ENCODE data around the gene SNCA. TPM values are rescaled to one million over a fixed set of nuclear protein-coding genes. Genes with fewer than 3 reads are reported as not detected.

Gene SNCA
- total RNA-seq, 2 donors from 2014 or later: 9.1 to 25.5 TPM

DNA sequence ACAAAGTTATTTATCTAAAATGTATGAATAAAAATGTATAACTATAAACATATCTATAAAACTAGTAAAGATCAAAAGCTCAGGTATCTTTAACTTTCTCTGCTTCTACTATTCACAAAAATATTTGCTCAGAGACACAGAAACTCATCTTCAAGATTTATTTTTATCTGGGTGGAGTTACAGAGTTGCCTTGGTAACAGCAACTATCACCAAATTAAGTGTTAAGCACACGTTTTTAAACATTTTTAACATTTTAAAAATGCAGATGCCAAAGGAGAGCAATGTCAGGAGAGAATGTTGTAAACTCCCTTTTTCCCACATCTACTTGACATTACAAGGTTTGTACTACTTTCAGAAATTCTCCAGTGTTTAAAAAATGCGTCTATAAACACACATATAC is 71.4 kb downstream of the SNCA start:
- DNase-seq (ENCODE audit: low spot score): no peak

DNA sequence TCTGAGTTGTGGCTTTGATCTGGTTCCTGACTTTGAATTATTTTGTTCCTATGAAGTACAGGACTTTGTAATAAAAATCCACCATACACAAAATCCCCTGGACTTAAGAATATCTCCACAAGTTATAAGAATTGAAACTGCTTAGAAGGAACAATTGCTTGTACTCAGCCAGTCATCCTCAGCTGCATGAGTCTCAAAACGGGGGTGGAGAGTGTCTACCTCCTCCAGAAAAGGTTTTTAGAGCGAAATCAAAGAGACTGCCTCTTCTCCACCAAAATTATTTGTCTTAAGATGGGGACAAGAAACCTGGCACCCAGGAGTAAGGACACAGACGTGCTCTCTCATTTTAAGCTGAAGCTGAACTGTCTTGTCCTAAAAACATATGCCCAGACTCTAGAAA is 74.7 kb downstream of the SNCA start:
- no peak for DNase-seq (ENCODE audit: low spot score)
- intact Hi-C loops (cut with DNase I): no loop called here

More for the DNA sequence above, 71.4 kb downstream of the SNCA start:
- intact Hi-C loops (cut with DNase I): no loop called here

DNA sequence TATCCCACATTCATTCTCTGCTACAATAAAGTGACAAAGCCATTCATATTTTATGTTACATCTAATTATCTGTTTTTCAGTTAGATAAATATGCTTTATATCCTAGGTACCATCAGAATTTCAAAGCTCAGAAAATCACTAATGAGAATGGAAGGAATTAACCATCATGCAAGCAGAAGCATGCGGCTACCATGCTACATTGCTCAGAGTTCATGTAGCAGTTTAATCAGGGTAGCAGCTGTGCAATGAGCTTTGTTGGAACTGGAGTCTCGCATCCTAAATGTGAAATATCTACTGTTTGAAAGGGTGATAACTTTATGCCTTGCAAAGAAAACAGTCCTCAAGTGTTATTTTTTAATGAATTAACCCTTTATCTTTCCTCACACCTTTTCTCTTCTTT is 77.5 kb downstream of the SNCA start:
- DNase-seq (ENCODE audit: low spot score): no peak
- intact Hi-C loops (cut with DNase I): no loop called here

DNA sequence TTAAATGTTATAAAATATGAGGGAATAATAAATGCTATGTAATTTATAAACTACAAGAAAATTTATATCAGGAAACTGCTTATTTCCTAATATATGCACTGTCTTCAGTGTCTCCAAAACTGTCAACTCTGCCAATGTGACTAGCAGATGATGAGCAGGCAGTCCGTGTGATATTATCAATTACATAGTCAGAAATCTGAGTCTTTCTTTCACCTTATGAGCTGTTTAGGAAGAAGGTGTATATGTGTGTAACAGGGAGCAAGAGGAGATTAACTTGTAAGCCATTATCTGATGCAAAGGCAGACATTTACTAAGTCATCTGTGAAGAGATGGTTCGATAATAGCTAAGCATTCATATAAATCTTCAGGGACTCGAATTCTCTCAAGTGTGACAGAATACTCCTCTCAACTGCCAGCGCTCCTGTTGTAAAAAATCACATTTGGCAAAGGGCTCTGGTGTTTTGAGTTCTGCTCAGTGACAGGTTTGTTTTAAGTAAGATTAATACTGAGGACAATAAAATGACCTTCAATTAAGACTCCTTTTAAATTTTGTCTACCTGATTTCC is 79.7 kb downstream of the SNCA start:
- intact Hi-C loops (cut with DNase I): no loop called here
- DNase-seq (ENCODE audit: low spot score): no peak

GRCh38 chr4:89755220-89755619 is 81.7 kb downstream of the SNCA start:
- no peak for DNase-seq (ENCODE audit: low spot score)
- intact Hi-C loops (cut with DNase I): no loop called here

DNA sequence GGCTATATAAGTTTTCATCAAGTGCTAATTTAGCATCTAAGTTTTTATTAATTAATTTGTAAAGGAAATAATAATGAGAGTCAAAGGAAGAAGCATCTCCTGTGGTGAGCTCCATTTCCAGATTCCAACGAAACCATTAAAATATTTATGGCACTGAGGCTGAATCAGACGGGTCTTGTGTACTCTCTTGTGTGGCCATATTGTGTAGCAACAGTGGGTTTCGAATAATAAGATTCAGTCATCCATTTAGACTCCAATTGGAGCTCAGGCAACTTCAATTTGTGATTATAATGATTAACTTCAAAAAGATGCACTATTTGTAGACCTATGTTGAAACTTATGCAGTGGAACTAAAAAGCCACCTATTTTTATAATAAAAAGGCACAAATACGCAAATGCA is 82.4 kb downstream of the SNCA start:
- DNase-seq (ENCODE audit: low spot score): no peak
- intact Hi-C loops (cut with DNase I): no loop called here

DNA sequence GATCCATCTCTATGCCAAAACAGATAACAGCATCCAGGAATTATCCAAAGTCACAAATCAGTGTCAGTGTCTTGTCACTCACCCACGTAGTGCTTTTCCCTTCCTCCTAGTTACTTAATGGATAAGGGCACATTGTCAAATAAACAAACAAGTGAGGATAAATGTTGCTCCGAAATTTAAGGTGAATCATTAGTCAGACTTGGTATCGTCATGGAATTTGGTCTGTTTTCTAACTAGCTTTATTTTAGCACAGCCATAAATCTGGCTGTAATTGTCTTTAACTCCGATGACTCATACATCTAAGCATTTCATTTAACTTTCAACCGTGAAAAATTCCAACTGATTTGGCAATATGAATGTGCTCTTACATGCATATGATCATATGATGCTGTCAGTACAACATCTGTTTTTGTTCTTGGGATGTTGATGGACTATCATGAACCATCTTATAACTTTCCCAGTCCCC is 83.3 kb downstream of the SNCA start:
- DNase-seq (ENCODE audit: low spot score): no peak
- intact Hi-C loops (cut with DNase I): no loop called here

GRCh38 chr4:89752932-89753598 is 83.9 kb downstream of the SNCA start:
- intact Hi-C loops (cut with DNase I): no loop called here
- no peak for DNase-seq (ENCODE audit: low spot score)

DNA sequence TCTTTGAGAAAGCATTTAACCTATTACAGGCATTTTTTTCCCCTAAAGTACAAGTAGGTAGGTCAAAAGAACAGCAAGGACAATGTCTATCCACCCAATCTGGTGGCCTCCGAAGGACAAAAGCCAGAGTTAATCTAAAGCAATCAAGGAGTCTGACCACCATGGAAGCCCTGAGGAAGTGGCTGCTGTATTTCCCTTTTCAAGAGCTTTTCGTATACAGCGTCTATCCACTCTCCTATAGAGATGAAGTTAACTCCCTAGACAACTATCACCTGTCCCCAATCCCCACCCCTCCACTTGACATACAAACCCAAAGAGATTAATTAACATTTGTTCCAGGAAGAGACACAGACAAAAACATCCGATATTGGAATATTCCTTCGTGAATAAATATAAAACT is 85.5 kb downstream of the SNCA start:
- intact Hi-C loops (cut with DNase I): no loop called here
- DNase-seq (ENCODE audit: low spot score): no peak

DNA sequence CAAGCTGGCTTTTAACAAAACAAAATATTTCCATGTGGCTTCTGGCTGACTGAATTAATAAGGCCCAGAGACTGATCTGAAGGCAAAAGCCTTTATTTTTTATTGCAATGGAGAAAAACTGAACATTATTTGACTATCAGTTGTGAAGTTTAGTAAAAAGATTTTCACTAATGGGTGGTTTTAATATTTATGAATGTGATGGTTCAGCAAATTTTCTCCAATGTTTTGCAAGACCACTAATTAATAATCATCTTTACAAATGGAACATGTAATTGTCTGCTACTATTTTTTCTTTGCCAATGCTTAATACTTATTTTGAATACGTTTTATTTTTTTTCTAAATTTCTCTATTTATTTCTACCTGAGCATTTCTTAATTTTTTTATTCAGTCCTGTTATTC is 90.6 kb downstream of the SNCA start:
- intact Hi-C loops (cut with DNase I): no loop called here

GRCh38 chr4:89745708-89746107 is 91.3 kb downstream of the SNCA start:
- intact Hi-C loops (cut with DNase I): no loop called here
- DNase-seq (ENCODE audit: low spot score): no peak

More for the DNA sequence above, 90.6 kb downstream of the SNCA start:
- DNase-seq (ENCODE audit: low spot score): no peak

GRCh38 chr4:89744914-89745313 is 92.0 kb downstream of the SNCA start:
- DNase-seq (ENCODE audit: low spot score): no peak
- intact Hi-C loops (cut with DNase I): no loop called here

DNA sequence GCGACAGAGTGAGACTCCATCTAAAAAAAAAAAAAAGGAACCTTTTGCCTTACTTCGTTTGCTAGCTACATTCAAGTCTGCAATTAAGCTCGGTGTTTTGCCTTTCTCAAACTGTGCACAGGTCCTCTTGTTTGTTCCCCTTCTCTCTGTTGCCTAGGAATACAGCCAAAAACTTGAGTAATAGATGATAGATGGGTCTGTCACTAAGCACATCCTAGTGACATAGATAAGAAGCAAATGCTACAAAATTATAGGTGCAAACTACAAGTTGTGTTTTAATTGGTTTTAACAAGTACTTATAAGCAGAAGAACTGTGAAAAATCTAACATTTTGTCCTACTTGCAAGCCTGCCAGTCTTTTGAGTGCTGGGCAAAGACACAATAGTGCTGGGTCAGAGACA is 95.2 kb downstream of the SNCA start:
- intact Hi-C loops (cut with DNase I): no loop called here
- DNase-seq (ENCODE audit: low spot score): no peak

DNA sequence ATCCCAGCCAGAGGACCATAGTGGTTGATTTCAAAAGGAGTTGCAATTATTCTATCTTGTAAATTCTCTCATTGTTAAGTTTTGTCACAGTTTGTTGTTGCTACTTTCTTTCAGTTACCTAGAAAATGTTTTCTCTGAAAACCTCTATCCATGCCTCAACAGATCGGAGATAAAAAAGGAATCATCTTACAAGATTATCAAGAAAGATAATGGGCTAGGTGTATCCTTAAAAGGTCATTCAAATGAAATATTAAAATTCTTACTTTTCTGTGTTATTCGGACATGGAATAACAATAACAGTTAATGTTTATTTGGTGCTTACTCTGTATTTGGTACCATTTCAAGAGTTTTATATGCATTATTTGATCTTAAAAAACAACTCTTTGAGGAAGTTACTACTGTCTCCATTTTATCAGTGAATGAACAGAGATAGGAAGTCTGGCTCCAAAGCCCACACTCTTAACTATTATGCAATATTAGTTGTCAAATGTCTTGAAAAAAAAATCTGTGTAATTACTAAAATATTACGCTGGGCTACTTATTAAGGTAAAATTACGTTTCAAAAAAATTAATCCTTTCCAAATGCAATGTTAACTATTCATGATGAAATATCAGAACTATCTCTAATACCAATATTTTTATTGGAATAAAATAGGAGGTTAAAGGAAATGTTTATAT is 97.5 kb downstream of the SNCA start:
- intact Hi-C loops (cut with DNase I): no loop called here

DNA sequence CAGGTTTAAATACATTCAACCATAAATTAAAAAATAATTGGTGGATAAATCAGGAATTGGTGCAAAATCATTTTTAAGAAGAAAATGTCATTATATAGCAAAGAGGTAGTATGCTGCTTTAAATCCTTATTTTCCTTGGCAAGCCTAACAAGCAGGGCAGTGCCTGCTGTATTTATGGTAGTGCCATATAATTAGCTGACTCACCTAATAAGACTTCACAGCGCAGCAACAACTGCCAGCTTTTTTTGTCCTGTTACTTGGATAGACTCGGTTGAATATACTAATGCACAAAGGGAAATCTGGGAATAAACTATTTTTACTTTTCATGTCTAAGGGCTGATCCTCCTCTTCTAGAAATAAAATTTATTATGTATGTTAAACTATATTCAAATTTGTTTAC is 99.1 kb downstream of the SNCA start:
- intact Hi-C loops (cut with DNase I): no loop called here
- no peak for DNase-seq (ENCODE audit: low spot score)

More for the DNA sequence above, 97.5 kb downstream of the SNCA start:
- no peak for DNase-seq (ENCODE audit: low spot score)

DNA sequence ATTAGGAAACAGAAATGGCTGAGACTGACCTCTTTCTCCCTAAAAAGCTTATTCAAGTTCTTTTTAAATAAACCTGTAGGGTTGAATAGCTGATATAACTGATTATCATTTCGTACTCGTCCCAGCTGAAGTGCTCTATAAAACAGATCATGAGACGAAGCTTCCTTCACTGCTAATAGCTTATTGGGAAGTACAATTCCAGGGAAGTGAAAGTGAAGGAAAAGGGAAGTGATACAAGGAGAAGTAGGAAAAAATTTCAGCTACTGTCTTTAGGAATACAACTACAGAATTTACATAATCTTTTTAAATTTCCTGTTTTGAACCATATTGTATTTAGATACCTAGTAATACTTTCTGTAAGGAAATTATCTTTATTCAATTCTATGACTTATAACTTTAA is 103.0 kb downstream of the SNCA start:
- DNase-seq (ENCODE audit: low spot score): no peak
- intact Hi-C loops (cut with DNase I): no loop called here

GRCh38 chr4:89727238-89727637 is 109.7 kb downstream of the SNCA start:
- intact Hi-C loops (cut with DNase I): no loop called here
- DNase-seq (ENCODE audit: low spot score): no peak

- no peak for DNase-seq (ENCODE audit: low spot score)
- intact Hi-C loops (cut with DNase I): no loop called here
These were observed 111.7 kb downstream of the SNCA start for GRCh38 chr4:89725268-89725667.

GRCh38 chr4:89724716-89725115 is 112.2 kb downstream of the SNCA start:
- intact Hi-C loops (cut with DNase I): no loop called here
- no peak for DNase-seq (ENCODE audit: low spot score)

GRCh38 chr4:89723096-89723495 is 113.9 kb downstream of the SNCA start:
- intact Hi-C loops (cut with DNase I): no loop called here
- no peak for DNase-seq (ENCODE audit: low spot score)

DNA sequence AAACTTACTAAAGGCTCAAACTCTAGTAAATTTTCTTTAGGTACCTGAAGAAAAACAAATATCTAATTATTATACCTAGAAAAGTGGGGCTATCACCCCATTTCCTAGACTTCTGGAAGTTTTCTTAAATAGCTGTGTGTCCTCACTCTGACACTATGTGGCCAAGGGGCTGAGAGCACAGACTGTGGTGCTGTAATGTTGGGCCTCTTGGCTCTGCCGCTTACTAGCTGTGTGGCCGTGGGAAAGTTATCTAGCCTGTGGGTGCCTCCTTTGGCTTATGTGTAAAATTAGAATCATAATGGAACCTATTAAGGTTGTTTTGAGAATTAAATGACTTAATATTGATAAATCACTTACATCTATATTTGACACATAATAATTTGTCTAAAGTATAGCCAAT is 114.4 kb downstream of the SNCA start:
- DNase-seq (ENCODE audit: low spot score): no peak
- intact Hi-C loops (cut with DNase I): no loop called here

Data from posterior vena cava (tissue), 2 donors.